GM12873 (cell line): ENCODE measurements around the gene GBX1.

Experiments
- CTCF ChIP-seq: IDR thresholded peaks from 2 replicates; pipeline ENCODE4 v1.5.1; 2012; ENCODE audit warnings: low read depth, mild to moderate bottlenecking, moderate library complexity, low read length, control low read depth; ENCODE audit not compliant: insufficient read depth; ENCODE audit errors: missing control alignments

GBX1 gene

GRCh38 chr7:151141855-151142685, 25.4 kb downstream of the GBX1 start:
- TF ChIP-seq CTCF, result no peak

- TF ChIP-seq CTCF, result no peak
These were observed 26.1 kb downstream of the GBX1 start for GRCh38 chr7:151141311-151141854.

GRCh38 chr7:151140826-151141225, 26.7 kb downstream of the GBX1 start:
- no peak for TF ChIP-seq CTCF

GRCh38 chr7:151139791-151140190, 27.7 kb downstream of the GBX1 start:
- TF ChIP-seq CTCF, result no peak

GRCh38 chr7:151139071-151139790, 28.3 kb downstream of the GBX1 start:
- TF ChIP-seq CTCF, result no peak

GRCh38 chr7:151138153-151138851, 29.2 kb downstream of the GBX1 start:
- no peak for TF ChIP-seq CTCF

GRCh38 chr7:151137791-151138152, 29.7 kb downstream of the GBX1 start:
- TF ChIP-seq CTCF, result no peak
